Fibroblast of skin of right quadriceps (primary cell): ENCODE results near the gene IL13RA1.
A peak's percentile ranks its signal among the peaks of the same experiment; 100 is the strongest.
"Not testable (repeated sequence)": the region's sequence is repeated elsewhere in the genome, so short reads cannot be mapped to it uniquely, and the experiment has no call there.

Source experiments
- DNase-seq: peaks from one replicate; pipeline ENCODE4 v3.0.0-alpha.2; 2013

IL13RA1 gene

DNA sequence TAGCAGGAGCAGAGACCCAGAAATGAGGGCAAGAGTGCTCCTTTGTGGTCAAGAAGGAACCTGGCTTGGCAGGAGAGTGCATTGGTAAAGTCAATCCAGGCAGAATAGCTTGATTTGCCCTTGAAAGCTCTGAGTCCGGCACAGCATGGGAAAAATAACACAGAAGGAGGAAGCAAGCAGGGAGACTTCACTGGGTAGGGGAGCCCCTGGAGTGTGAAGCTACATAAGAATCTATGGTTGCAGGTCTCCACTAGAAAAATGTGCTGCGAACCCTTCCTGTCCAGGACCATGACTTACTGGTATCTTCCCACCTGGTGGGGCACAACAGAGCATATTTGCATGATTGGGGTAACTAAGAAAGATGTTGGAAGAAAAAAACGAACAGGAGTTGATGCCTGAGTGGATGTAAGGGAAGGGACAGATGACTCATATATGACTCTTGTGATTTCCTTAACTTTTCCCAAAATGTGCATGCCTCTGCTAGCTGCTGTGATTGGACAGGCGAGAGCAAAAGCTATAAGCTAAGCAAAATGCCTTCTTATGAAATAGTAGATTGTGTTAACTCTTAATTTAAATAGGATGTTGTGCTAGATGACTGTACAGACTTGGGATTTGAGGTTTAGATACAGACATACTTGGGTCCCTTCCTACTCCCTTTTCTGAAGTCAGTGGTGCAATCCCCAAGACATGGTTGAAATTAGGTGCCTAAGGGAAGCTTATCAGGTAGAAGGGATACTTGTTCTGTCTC lies 3.3 kb downstream of the IL13RA1 start:
- DNase-seq = peak; percentile 91

DNA sequence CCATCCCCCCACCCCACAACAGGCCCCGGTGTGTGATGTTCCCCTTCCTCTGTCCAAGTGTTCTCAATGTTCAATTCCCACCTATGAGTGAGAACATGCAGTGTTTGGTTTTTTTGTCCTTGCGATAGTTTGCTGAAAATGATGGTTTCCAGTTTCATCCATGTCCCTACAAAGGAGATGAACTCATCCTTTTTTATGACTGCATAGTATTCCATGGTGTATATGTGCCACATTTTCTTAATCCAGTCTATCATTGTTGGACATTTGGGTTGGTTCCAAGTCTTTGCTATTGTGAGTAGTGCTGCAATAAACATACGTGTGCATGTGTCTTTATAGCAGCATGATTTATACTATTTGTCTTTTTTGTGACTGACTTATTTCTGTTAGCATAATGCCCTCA lies 5.1 kb downstream of the IL13RA1 start:
- not testable (repeated sequence) for DNase-seq

DNA sequence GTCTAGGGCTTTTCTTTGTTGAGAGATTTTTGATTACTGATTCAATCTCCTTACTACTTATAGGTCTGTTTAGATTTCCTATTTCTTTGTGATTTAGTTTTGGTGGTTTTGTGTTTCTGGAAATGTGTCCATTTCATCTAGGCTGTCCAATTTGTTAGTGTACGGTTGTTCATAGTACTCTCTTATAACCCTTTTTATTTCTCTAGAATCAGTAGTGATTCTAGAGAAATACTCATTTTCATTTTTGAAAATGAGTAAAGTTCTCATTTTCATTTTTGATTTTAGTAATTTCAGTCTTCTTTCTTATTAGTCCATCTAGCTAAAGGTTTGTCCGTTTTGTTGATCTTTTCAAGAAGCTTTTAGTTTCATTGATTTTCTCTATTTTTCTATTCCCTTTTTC lies 7.5 kb downstream of the IL13RA1 start:
- no peak for DNase-seq

DNA sequence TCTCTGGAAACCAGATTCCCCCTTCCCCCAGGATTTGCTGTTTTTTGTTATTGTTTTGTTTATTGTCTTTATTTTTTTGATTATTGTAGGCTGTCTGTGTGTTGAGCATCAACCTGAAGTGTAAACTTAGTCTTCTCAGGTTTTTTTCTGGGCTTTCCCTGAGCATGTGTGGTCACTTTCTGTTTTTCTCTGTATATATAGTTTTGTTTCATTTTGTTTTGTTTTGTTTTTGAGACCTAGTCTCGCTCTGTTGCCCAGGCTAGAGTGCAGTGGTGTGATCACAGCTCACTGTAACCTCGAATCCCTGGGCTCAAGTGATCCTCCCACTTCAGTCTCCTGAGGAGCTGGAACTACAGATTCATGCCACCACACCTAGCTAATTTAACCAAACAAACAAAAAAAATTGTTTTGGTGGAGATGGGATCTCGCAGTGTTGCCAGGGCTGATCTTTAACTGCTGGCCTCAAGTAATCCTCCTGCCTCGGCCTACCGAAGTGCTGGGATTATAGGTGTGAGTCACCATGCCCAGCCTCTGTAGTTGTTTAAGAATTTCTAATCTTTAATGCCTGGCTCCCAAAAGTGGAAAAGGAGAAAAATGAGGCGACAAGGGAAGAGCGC lies 9.1 kb downstream of the IL13RA1 start:
- DNase-seq = no peak

DNA sequence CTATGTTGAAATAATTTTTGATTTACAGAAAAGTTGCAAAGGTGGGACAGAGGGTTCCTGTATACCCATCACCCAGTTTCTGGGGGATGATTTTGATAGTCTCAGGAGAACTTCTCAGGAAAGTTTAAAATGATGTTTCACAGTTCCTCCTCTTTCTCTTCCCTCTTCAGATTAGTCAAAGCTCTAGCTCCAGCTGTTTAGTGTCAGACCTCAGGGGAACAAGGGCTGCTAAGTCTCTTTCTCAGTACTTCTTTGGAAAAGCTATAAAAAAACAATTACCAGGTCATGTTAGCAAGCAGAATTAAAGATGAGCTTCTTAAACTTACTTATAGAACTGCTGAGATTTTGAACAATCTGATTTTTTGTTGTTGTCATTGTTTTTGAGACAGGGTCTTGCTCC lies 12.2 kb downstream of the IL13RA1 start:
- no peak for DNase-seq

DNA sequence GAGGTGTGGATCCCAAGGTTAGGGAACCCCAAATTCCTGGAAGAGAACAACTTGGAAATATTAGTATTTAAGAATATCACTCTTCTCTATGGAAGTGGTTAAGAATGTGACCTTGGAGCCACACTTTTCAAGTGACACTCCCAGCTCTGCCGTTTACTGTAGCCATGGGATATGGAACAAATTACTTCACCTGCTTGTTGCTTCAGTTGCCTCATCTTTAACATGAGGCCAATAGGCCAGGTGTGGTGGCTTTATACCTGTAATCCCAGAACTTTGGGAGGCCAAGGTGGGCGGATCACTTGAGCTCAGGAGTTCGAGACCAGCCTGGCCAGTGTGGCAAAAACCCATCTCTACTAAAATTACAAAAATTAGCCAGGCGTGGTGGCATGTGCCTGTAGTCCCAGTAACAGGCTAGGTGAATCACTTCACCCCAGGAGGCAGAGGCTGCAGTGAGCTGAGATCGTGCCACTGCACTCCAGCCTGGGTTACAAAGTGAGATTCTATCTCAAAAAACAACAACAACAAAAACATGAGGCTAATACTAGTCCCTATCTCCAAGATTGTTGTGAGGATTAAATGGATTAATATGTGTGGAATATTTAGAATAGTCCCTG lies 13.0 kb downstream of the IL13RA1 start:
- no peak for DNase-seq

DNA sequence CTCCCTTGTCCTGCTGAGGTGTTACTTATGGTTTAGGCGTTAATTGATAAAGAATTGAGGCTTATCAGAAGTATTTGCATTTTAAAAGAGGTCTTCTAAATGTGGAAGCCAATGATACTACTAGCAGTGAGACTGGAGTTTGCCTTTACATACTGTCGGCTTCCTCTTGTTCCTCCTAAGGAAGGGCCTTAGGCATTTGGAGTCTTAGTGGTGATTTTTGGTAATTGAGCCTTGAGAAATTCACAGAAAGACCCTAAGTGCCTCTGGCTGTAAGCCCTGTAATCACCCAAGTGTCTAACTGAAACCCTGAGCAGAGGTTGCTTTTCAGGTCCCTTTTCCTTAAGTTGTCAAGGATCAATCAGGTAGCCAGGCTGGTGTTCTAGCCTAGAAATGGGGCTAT lies 14.8 kb downstream of the IL13RA1 start:
- no peak for DNase-seq

DNA sequence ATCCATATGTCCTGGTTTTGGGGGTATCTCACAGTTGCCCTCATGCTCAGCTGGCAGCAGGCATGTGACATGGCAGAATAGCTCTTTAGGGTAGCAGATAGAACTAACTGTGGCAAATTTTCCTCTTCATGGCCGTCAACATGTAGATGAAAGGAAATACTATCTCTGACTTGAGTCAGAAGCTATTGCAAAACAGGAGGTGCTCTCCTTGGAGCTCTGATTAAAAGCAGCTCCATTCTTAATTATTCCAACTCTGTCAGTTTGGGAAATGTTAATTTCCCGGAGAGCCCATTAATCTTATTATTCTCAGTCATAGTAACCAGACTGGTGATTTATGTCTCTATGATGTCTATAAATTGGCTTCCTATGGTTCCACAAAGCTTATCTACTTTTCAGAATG lies 18.2 kb downstream of the IL13RA1 start:
- peak; percentile 46 for DNase-seq

DNA sequence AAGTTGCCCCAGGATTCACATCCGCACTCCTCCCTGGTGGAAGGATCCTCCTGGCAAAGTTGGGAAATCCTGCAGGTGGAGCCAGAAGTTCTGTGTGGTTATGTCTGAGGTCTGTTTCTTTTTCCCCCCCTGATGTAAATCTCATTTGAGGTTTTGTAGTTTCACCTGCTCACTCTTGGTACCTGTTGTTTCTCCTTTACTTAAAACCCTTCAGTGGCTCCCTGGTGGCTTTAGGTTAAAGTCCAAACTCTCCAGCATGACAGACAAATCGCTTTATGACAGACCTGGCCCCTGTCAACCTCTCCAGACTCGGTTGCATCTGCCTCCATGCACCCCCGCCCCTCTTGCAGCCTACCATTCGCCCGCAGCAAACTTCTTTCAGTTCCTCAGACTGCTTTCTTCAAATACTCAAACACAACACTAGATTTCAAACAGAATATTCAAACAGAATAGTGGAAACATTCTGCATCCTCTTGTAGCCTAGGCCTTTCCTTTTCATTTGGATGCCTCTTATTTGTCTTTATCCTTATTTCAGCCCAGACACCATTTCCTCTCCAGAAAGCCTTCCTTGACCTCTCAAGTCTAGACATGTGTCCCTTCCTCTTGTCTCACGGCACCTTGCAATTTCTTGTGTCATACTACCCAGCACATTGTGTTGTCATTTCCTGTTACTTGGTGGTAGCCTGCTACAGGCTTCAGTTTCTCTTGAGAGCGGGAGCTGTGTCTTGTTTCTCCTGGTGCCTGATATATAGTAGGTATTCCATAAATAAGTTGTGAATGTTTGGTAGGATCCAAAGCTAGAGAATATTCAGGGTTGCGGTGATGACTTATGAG lies 24.8 kb downstream of the IL13RA1 start:
- no peak for DNase-seq

DNA sequence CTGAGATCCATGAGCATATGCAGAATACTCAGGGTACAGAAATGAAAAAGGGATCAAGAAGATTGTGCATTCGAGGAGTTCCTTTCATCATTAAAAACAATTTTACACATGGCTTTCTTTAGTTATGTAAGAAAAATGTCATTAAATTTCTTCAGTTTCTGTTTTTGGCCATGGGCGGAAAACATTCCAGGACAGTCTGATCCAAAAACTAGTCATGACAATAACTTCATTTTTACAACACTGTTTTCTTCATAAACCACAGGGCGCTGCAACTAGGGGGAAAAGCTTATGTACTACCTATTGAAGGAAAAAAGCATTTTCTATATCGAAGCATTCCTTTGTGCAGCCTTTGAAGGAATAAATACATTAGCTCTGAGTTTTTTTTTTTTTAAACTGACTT lies 28.2 kb downstream of the IL13RA1 start:
- DNase-seq = no peak

DNA sequence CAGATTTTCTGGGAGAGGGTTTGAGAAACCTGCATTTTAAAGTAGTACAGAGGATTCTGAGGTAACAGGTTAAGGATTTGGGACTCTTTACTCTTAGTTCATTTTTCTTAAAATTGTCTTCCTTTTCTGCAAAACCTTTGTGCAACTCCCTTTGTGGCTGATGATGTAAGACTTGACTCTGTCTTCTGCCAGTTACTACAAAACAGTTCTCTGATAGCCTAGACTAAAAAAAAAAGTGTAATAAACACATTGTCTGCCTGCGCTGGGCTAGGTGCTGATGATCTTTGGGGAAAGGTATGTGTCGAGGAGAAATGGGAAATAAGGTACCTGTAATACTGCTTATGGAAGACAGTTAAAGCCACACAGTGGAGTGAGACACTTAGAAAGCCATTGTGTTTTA lies 28.7 kb downstream of the IL13RA1 start:
- no peak for DNase-seq

DNA sequence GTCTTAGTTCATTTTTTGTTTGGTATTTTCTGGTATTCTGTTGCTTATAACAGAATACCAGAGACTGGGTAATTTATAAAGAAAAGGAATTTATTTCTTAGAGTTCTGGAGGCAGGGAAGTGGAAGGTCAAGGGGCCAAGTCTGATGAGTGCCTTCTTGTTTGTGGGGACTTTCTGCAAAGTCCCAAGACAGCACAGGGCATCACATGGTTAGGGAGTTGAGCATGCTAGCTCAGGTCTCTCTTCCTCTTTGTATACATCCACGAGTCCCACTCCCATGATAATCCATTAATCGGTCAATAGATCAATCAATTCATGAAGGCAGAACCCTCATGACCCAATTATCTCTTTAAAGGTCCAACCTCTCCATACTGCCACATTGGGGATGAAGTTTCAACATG lies 31.1 kb downstream of the IL13RA1 start:
- DNase-seq = no peak

DNA sequence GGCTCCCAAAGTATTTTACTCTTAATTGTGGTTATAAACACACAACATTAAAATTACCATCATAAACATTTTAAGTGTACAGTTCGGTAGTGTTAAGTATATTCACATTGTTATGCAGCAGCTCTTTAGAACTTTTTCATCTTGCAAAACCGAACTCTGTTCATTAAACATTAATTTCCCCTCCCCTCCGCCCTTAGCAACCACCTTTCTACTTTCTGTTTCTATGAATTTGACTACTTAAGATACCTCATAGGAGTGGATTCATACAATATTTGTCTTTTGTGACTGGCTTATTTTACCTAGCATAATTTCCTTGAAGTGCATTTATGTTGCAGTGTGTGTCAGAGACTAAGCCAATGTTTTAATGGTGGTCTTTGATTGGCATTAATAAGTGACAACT lies 32.6 kb downstream of the IL13RA1 start:
- DNase-seq = no peak

DNA sequence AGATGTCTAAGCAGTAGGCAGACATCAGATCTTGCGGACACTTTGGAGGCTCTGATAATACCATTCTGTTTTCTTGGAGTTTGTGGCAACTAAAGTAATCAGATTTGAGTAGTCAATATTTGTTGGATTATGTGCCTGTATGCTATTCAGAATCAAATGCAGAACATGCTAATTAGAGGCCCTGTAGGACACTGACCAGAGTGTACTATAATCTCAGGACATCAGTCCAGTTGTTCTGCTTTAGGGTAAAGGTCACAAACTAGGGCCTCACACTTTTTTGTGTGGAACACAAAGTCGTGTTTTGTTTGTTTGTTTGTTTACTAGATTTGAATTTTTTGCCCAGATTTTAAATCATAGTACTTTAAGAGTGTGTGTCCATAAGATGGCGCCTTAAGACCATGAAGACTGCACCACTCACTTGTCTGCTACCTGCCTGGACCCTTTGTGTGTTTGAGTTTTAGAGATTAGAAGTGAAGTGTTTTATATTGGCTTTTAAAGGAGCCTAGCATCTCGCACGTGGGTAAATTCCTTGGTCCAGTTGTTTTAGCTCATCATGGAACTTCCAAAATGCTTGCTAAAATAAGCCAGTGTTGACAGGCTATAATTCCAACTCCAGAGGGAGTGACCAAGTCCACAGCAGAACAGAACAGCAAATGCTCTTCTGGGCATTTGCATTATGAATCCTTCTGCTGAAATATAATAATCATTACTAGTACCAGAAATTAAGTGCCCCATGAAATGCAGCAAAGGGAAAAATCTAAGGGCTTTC lies 34.7 kb downstream of the IL13RA1 start:
- no peak for DNase-seq

DNA sequence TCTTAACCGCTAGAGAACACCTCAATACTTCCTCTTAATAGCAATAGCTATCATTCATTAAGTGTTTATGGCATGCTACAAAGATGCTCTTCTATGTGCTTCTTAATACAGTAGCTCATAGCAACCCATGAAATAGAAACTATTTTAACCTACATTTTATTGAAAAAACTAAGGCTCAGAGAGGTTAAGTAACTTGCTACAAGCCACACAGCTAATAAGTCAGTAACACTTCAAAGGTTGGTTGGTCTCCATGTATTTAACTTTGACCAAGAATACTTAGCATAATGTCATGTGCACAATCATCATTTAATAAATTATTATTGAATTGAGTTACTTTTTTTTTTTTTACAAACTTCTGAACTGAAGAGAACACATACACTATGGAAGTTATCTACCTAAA lies 36.1 kb downstream of the IL13RA1 start:
- no peak for DNase-seq

DNA sequence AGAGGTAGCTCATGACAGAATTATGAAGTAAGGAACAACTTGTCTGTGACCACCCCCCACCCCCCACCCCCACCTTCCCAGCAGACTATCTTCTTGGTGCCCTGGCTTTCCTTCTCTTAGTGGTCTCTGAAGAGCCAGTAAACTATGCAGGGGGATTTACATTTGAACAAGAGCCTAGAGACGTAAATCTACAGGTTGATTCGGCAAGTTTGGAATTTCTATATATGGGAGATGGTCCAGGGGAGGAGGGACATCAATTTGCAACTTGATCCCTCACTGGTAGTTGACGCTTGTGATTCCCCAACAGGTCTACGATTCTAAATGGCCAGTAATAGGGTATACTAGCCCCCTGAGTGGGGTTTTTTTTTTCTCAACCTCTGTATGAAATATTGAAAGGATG lies 36.7 kb downstream of the IL13RA1 start:
- peak; percentile 4 for DNase-seq

DNA sequence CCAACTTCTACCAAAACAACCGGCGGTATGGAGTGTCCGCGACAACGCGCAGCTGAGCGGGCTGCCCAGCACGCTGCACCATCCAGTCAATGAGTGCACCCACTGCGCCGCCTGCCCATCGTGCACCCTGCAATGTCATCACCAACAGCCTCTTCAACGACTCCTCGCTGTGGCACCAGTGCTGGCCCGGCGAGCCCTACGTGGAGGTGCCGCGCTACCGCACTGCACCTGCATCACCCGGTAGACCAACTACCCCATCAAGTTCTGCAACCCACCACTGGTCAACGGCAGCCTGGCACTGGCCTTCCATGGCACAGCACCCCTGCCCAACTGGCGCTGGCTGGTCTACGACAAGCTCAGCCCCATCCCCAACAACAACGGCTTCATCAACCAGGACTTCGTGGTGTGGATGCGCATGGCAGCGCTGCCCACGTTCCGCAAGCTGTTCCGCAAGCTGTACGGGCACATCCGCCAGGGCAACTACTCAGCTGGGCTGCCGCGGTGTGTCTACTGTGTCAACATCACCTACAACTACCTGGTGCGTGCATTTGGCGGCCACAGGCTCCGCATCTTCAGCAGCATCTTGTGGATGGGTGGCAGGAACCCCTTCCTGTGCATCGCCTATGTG lies 42.8 kb downstream of the IL13RA1 start:
- DNase-seq = no peak

DNA sequence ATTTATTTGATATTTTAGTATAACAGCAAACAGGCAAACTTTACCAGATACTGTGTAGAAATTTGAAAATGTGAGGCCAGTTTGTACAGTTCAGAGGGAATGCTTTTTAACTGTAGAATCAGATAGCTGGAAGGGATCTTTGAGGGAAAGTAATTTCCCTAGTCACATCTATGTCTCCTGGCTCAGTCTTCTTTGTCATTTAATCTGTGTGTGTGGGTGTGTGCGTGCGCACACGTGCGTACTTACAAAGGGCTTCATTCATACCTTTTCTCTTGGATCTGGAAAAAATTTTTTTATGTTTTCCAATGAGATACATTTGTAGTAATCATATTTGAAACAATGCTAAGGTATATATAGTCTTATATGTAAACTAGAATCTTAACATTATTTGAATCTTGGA lies 44.6 kb downstream of the IL13RA1 start:
- no peak for DNase-seq

DNA sequence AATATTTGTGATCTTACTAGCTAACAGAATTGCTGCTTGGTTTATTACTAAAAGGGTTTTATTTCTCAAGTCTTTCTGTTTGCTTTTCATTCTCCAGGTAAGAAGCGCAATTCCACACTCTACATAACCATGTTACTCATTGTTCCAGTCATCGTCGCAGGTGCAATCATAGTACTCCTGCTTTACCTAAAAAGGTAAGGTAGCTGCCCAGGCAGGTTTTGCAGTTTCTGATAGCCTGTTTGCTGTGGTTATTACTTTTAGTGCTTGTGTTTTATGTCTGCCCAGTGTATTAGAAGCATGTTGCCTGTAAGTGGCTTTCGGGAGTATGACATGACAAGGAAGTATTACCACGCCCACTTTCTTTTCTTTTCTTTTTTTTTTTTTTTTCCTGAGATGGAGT lies 46.4 kb downstream of the IL13RA1 start:
- DNase-seq = no peak

DNA sequence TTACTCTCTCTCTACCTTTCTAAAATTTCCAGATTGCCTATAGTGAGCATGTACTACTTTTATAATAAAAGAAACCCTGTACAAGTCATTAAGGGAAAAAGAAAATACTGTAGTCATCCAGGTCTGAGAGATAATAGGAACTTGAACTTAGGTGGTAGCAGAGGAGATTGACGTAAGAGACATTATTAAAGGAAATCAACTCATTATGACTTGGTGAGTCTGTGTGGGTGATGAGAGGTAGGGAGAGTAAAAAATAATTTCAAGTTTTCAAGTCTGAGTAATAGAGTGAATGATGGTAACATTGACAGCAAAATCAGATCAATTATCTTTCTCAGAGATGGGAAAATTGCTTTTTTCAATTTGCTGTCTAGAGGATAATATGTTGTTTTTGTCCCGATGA lies 52.2 kb downstream of the IL13RA1 start:
- no peak for DNase-seq

DNA sequence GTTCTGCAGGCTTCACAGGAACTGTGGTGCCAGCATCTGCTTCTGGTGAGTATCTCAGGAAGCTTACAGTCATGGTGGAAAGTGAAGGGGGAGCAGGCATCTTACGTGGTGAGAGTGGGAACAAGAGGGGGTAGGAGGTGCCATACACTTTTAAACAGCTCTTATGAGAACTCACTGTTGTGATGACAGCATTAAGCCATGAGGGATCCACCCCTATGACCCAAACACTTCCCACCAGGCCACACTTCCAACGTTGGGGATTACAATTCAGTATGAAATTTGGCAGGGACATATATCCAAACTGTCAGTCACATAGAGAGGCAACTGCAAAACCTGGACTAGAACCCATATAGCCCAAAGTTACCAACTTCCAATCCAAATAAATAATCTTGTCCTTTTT lies 53.1 kb downstream of the IL13RA1 start:
- DNase-seq = no peak

DNA sequence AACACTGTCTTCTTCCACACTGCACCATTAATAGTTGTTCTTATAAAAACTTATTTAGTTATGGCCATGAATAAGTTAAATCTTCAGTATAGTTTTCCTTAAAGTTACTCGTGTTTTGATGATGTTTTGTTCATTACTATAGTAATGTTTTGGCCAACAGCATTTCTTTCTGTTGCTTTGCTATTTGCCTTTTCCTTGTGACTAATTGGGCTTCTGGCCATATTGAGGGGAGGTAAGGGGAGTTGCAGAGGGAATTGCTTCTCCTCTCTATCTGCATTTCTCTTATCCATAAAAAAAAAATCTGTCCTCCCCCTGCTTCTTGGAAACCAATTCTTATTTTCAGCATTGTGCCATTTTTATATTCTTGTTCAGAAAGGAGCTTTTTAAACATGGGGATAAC lies 53.5 kb downstream of the IL13RA1 start:
- DNase-seq = peak; percentile 8
